ENCODE measurements around the gene BCL2L11.
"Not testable (repeated sequence)": the region's sequence is repeated elsewhere in the genome, so short reads cannot be mapped to it uniquely, and the experiment has no call there.

BCL2L11 gene, protein sequence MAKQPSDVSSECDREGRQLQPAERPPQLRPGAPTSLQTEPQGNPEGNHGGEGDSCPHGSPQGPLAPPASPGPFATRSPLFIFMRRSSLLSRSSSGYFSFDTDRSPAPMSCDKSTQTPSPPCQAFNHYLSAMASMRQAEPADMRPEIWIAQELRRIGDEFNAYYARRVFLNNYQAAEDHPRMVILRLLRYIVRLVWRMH

GRCh38 chr2:111120253-111121027, at the start of gene BCL2L11:
BCL2L11 (plus strand) TSS chr2:111120914; CDS start chr2:111123746, 2,832 bp downstream.
- DNase-seq = peak; percentile 83 to 100

DNA sequence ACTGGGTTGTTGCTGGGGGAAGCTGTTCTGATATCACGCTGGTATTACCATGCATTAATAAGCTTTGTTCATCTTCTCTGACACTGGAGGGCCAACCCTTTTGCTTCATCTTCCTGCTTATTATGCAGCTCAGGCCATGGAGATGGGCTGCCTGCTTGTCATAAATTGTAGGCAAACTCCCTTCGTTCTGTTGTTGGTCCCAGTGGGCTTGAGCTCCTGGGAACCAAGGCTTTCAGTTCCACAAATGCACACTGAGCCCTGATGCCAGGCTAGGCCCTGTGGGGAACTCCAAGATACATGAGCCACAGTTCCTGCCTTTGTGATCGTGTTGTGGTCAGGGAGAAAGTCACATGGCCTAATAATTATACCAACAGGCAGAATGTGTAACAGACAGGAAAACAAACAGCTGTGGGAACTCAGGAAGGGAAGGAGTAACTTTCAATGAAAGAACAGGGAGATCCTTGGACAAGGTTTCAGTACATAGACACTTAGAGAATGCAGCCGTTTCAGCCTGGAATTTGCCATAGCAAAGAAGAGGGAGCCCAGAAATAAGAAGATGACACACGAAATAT, 49.0 kb upstream of the BCL2L11 start:
- peak; percentile 50 to 59 for DNase-seq

DNA sequence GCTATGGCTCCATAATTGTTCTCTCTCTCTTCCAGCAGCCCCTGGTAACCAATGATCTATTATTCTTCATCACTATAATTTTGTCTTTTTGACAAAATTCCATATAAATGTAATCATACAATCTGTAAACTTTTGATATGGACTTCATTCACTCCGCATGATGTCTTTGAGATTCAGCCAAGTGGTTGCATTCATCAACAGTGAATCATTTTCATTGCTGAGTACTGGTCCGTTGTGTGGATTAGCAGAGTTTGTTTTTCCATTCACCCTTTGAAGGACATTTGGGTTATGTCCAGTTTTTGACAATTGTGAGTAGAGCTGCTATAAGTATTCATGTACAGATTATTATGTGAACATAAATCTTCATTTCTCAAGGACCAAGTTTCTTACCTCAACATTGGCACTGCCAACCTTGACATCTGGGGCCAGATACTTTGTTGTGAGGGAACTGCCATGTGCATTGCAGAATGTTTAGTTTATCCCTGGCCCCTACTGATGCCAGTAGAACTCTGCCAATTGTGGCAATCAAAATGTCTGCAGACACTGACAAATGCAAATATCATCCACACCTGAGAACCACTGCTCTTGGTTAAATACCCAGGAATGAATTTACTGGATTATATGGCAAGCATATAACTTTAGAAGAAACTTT, 48.4 kb upstream of the BCL2L11 start:
- no peak for DNase-seq

DNA sequence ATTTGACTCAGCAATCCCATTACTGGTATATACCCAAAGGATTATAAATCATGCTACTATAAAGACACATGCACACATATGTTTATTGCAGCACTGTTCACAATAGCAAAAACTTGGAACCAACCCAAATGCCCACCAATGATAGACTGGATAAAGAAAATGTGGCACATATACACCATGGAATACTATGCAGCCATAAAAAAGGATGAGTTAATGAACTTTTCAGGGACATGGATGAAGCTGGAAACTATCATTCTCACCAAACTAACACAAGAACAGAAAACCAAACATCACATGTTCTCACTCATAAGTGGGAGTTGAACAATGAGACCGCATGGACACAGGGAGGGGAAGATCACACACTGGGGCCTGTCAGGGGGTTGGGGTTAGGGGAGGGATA, 38.1 kb upstream of the BCL2L11 start:
- not testable (repeated sequence) for DNase-seq

DNA sequence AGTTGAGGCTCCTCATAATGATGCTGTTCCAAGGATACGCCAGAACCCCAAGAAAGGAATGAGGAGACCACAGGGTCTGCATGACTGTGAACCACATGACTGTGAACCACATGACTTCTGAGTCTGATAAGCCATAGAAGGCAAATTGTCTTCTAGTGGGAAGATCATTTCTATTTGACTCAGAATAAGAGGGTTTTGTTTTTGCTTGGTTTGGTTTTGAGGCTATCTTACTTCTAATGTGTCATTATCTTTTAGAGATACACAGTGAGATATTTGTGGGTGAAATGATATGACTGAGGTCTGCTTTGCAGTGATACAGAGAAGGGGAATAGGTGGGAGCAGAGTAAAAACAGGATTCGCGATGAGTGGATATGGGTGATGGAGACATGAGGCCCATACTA, 28.9 kb upstream of the BCL2L11 start:
- DNase-seq = no peak

GRCh38 chr2:111094691-111095090, 26.0 kb upstream of the BCL2L11 start:
- DNase-seq = no peak

GRCh38 chr2:111095434-111095833, 25.3 kb upstream of the BCL2L11 start:
- no peak for DNase-seq

DNA sequence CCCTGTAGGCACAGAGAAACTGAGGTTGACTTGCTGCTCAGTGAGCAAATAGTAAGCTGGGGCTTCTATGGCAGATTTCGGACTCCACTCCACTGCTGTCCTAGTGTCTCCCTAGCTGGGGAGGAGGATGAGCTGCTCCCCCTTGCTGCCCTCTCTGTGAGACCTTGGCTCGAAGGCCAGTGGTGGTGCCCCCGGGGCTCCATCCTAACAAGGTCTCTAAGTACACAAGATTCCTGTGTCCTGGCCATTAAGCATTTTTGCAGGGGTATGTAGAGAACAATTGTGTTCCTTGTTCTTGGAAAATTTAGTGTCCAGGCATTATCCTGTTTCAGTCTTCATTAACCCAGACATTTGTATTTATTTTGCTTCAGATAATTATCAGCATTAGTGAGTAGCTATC, 21.3 kb upstream of the BCL2L11 start:
- no peak for DNase-seq

DNA sequence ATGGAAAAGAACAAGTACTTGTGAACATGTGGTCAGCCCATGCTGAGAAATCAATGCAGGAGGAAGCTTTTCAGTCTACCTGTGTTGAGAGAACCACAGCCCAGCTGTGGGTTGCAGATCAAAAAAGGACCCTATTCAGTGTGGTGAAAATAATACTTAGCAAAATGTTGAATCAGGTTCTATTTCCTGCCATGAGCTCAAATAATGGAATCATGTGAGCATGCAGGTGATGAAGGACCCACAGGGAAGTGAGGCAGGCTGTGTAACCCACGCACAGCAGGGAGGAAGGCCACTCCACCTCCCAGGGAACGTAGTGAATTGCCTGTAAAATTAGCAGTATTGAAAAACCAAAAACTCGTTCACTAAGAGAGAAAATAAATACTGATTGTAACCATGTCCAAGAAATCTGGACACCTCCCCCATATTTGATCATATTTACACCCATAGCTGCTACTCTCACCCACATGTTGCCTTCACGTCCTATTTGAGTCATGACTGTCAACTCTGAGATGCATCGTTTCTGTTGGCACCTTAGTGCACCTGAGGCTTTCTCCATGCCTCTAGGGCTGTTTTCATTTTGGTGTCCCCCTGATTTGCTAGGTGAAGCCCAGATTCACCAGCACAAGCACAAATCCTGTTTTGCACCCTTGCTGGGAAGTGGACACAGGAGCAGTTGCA, 20.5 kb upstream of the BCL2L11 start:
- no peak for DNase-seq

- DNase-seq = no peak
These were observed 19.9 kb upstream of the BCL2L11 start for GRCh38 chr2:111100765-111101162.

DNA sequence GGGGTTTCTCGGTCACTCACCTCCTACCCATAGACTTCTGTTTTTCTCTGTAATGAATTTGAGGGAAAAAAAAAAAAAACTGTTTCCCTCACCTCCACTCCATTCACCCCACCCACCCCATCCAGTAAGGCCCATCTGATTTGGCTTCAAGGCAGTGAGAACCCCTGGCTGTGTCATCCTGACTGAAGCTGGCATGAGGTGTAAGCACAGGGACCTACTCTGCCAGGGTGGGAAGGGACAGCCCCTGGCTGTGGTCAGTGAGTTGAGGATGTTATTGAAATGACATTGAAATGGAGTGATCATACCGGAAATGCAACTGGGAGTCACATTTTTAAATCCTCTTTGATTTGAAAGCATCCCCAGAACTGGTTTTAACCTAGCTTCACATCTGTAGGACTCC, 19.1 kb upstream of the BCL2L11 start:
- DNase-seq = no peak

GRCh38 chr2:111102216-111102615, 18.5 kb upstream of the BCL2L11 start:
- no peak for DNase-seq

DNA sequence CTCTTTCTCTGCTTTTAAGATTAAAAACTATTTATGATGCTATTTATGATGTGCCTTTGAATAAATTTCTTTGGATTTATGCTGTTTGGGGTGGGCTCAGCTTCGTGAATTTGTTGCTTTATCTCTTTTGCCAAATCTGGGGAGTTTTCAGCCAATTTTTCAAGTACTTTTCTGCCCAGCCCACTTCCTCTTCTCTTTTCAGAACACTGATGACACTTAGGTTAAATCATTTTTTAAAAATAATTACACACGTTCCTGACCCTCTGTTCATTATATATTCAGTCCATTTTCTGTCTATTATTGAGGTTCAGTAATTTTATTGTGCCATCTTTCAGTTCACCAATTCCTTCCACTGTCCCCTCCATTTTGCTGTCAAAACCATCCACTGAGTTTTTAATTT, 14.8 kb upstream of the BCL2L11 start:
- no peak for DNase-seq

- no peak for DNase-seq
These were observed 14.0 kb upstream of the BCL2L11 start for GRCh38 chr2:111106706-111107105.

- no peak for DNase-seq
These were observed 11.9 kb upstream of the BCL2L11 start for GRCh38 chr2:111108745-111109271.

DNA sequence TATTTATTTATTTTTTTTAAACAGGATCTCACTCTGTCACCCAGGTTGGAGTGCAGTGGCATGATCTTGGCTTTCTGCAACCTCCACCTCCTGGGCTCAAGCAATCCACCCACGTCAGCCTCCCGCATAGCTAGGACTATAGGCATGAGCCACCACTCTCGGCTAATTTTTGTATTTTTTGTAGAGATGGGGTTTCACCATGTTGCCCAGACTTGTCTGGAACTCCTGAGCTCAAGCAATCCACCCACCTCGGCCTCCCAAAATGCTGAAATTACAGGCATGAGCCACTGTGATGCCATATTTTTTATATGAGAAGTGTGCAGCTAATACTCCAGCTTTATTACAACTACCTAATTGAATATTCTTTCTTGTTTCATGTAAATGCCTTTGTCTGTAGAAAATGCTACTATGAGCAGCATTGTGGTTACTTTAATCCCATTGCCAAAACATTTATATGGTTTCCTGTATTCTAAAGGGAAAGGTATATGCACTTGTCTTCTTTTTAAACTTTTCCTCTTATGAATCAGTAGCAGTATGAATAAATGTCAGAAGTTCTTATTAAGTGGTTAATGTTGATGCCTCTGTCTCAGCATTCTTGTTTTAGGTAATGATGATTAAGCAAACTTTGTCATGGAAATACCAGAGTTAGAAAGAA, 9.5 kb upstream of the BCL2L11 start:
- no peak for DNase-seq

DNA sequence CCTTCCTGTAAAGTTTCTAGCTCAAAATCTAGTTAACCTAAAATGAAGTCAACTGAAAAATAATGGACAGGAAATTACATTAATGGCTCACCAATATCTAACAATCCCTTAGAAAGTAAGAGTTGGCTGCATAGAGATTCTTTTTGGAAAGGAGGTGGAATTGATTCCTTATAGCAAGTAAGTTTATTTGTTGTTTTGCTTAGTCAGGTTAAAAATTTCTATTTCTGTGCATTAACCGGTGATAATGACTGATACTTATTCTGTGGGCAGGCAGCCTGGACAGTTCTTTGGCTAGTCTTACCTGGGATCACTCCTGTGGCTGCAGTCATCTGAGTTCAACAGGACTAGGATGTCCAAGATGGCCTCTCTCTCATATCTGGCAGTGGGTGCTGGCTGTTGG, 6.9 kb upstream of the BCL2L11 start:
- no peak for DNase-seq

DNA sequence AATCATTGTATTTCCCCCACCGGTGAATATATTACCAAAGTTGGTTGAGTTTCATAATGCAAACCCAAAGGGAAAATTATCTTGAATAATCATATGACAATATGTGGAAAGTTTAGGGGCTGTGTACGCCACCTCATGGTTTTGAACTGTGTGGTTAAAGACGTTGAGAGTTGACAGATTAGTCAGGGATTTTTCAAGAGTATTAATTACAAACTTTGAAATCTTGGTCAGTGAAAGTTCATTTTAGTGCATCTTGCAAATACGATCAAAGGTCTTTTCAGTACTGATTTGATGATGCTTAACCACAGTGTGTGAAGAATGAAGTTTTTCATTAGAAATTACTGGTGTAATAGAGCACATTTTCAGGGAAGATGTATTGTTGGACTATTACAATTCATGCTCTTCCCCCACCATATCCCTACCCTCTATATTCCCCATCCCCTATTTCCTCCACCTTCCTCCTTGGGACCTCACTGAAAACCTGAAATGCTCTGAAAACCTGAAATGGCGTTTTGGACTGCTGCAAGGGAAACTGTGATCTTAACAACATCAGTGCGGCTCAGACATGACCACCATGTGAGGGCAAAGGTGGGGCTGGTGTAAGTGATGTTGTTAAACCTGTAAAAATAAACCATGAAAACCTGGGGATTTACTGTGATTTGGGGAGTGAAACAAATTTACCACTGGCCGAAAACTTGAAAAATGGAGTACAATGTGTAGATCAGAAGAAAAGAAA, 4.5 kb upstream of the BCL2L11 start:
- no peak for DNase-seq

DNA sequence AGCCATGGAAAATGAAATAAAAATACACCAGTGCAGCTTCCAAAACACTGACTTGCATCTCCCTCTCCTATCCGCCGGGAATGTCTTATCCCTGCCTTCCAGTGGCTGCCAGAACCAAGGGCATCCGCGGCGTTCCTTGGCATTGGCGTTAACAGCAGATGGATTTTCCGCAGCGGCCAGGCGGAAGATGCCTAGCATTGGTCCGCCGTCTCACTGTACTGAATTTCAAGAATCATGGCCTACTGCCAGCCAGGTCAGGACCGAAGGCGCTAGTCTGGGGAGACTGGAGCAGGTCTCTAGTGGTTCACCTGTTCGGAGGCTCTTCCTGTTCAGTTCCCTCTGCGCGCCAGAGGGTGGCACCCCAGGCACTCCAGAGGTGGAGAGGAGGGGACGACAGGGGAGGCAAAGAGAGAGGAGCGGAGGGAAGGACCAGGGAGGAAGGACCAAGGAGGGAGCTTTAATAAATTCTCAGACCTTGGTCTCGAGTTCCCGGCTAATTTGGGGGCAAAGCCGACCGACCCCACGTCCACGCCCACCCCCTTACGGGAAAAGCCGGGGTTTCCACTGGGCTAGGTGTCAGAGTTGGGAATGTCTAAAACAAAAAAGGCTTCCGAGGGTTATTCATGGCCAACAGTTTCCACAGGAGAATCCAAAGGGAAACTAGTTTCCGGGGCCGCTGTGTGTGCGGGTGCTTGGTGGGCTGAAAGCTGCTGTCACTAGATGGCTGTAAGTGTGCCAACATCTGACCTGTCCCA, 3.7 kb upstream of the BCL2L11 start:
- peak; percentile 73 to 89 for DNase-seq

DNA sequence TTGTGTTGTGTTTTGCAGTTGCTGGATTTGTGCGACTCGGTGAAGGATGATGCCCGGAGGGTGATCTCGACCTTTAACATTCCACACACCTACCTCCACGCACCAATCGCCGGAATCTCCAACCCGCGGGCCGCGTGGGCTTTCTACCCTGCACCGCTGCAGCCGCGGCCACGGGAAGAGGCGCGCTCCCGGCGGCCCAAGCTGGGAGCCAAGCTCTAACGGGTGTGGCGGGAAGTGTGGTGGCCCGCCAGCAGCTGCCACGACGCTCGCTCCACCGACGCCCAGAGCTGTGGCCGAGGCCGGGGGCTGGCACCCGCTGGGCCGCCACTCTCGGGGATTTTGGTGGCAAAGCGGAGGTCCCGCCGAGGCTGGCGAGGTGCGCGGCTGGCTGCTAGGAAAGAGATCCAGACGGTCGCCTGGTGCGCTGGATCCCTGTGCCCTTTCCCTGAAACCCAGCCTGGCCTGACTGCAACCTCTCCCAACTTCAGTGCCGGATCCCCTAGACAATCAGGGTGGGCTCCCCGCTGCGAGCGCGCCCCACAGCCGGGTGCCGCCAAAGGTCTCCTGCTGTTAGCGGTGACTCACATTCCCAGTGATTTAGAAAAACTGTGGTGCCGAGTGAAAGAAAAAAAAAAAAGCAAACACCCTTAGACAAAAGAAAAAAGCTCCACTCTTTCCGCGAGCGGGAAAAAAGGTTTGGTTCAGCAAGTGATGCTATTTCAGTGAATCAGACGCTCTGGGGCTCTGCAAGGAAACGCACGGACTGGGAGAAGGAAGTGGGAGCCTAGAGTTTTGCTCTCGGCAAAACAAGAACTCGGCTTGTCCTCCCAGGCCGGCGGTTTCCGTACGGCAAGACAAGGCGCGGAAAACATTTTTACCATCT, 2.9 kb upstream of the BCL2L11 start:
- DNase-seq = no peak

Measured in NCI-H526 (cell line).